ENCODE results near the gene DNAJC28. TPM values are rescaled to one million over a fixed set of nuclear protein-coding genes. Genes with fewer than 3 reads are reported as not detected.

Gene DNAJC28, protein sequence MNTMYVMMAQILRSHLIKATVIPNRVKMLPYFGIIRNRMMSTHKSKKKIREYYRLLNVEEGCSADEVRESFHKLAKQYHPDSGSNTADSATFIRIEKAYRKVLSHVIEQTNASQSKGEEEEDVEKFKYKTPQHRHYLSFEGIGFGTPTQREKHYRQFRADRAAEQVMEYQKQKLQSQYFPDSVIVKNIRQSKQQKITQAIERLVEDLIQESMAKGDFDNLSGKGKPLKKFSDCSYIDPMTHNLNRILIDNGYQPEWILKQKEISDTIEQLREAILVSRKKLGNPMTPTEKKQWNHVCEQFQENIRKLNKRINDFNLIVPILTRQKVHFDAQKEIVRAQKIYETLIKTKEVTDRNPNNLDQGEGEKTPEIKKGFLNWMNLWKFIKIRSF
- total RNA-seq, result 1.6 and 2.4 TPM in 2 replicates

DNA sequence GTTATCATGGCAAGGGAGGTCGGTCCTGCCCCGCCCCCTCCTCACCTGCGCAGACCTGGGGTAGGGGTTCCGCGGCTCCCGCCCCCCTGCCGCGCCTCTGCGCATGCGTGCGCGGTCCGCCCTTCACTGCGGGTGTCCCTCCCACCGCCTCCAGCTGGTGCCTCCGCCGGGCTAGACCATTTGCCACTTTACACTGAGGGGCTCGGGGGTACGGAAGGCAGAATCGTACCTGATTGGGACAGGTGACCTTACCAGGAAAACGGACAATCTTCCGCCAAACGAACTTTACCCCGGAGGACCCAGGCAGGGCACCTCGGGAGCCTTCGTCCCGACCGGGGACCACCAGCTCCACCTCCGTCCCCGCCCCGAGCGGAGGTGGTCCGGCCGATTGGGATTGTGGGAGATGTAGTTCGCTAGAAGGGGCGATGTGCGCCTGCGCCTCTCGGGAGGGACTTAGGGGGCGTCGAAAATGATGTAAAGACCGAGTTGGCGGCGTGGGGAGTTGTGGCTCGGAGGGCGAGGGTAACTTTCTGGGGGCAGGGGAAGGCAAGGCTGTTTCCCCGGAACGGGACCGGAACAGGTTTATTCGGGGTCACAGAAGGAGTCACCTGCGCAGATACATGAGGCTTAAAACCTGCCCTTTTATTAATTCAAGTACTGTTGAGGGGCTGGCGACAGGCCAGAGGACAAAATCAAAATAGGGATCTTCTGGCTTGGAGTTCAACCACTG, at the start of gene DNAJC28:
Gene DNAJC28 (minus strand): TSS at position 344 of the 730 bp plus-strand sequence. CDS start 2,323 bp downstream, outside the sequence.

DNA sequence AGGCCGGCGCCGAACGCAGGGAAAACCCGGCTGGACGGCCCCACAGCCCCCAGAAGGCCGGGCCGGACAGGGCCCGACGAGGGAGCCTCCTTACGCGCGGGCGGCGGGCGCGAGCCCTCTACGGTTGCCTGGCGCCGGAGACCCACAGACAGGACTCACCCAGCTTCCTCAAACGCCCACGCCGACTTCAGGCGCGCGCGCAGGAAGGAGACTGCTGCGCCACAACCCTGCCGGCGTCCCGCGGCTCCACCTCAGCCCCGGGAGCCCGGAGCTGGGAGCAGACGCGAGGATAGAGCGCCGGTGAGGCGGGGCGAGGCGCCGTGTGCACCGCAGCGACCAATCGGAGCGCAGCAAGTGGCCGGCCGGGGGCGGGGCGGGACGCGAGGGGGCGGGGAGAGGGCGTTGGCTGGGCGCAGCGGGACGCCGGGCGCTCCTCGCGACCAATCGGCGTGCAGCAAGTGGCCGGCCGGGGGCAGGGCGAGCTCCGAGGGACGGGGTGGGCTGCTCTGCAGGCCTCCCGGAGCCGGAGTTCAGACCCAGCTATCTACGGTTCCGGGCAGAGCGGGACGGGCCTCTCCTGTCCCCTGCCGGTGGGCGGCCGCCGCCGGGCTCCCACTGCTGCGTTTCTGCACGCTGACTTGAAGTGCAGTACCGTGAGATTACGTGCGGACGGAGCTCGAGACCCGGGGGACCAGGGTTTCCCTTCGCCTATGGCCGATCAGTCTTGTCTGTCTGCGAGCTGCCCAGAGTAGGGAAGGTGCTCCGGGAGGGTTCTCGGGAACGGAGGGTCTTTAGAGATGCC, 11.6 kb downstream of the DNAJC28 start, which contains the start of gene TMEM50B:
Gene TMEM50B (minus strand): TSS at position 296 of the 802 bp plus-strand sequence. CDS start 11,089 bp downstream, outside the sequence.

Other genes starting within 250 kb of the DNAJC28 start
- 26.3 and 31.9 TPM in 2 replicates for gene IL10RB, start 225.3 kb downstream of the DNAJC28 start, total RNA-seq
- gene IFNAR1, start 166.7 kb downstream of the DNAJC28 start, total RNA-seq, result 15.7 and 18.0 TPM in 2 replicates
- 37.7 and 50.5 TPM in 2 replicates for gene IFNGR2, start 88.3 kb downstream of the DNAJC28 start, total RNA-seq
- 27.5 and 29.2 TPM in 2 replicates for gene TMEM50B, start 11.7 kb downstream of the DNAJC28 start, total RNA-seq
- gene GART, start 50.4 kb upstream of the DNAJC28 start, total RNA-seq, result 50.3 and 72.2 TPM in 2 replicates
- gene SON, start 51.3 kb upstream of the DNAJC28 start, total RNA-seq, result 118 and 142 TPM in 2 replicates
- 21.8 and 23.2 TPM in 2 replicates for gene DONSON, start 97.0 kb upstream of the DNAJC28 start, total RNA-seq
- gene CRYZL1, start 150.0 kb upstream of the DNAJC28 start, total RNA-seq, result 11.8 and 21.2 TPM in 2 replicates
- 42.4 and 56.0 TPM in 2 replicates for gene ITSN1, start 150.8 kb upstream of the DNAJC28 start, total RNA-seq

All from placental epithelial cell (primary cell).